ENCODE results near the gene PEX3. TPM values are rescaled to one million over a fixed set of nuclear protein-coding genes. Genes with fewer than 3 reads are reported as not detected.
A peak's percentile ranks its signal among the peaks of the same experiment; 100 is the strongest.
"Not testable (repeated sequence)": the region's sequence is repeated elsewhere in the genome, so short reads cannot be mapped to it uniquely, and the experiment has no call there.

The PEX3 gene
- 12.8 TPM for polyA plus RNA-seq (ENCODE audit: insufficient read length)

DNA sequence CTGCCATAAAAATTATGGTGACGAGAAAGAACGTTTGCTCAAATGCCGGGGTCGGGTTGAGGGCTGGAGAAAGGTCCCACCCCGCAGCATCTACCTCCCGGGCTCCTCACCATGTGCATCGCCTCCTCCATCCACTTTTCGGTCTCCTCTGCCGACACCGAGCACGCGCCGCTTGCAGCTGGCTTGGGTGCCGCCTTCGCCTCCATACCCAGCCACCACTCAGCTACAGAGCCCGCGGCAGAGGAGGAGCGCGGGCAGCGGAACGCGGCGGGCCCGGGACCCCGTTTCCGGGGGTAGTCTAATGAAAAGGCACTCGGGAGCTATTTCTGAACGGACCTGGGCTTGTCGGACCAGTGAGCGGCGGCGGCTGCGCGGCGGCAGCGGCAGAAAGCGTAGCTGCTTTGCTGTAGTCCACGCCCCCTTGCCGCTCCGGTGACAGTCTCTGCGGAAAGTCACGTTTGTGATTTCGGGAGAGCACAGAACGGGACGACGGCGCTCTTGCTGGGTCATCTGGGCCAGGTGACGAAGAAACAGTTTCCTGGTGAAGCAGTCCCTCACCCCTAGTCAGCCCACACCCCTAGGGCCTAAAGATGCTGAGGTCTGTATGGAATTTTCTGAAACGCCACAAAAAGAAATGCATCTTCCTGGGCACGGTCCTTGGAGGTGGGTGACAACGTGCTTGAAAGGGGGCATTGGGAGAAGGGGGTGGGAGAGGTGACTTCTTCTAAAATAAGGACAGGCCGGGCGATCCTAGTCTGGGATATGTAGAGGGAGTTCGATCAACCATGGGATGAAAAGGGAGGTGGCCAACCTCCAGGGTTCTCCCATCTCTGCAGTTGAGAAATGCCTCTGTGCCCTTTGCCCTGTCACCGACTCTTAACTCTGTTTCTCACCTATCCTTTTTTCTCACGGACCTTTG, at the start of gene PEX3, which contains the start of gene ADAT2:
Gene PEX3, plus strand, starts transcription at position 353 of the 919 bp plus-strand sequence. Its CDS starts 238 bp downstream, at position 591.
Gene ADAT2, minus strand, starts transcription at position 243 of the 919 bp plus-strand sequence. Its CDS starts 37 bp downstream, at position 206.
- DNase-seq: peak; percentile 91

GRCh38 chr6:143401068-143401446, 49.5 kb upstream of the PEX3 start:
- DNase-seq: no peak

GRCh38 chr6:143401636-143402370, 48.8 kb upstream of the PEX3 start:
- no peak for DNase-seq

DNA sequence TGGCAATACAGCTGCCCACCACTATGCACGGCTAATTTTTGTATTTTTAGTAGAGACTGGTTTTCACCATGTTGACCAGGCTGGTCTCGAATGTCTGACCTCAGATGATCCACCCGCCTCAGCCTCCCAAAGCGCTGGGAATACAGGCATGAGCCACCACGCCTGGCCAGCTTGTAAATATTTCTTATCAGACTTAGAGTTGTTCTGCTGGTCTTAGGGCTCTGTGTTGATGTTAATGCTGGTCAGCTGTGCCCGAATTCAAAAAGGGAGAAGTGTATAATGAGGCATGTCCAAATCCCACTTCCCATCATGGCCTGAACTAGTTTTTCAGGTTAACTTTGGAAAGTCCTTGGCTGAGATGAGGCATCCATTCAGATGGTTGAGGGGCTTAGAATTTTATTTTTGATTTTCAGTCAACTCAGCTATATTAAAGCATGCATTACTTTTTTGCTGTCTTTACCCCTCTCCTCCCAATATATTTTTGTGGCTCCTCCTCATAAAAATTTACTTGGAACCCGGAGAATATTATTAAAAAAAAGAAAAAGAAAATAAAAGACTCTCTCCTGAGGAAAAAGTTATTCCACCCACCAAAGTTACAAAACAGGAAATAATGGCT, 47.8 kb upstream of the PEX3 start:
- no peak for DNase-seq

DNA sequence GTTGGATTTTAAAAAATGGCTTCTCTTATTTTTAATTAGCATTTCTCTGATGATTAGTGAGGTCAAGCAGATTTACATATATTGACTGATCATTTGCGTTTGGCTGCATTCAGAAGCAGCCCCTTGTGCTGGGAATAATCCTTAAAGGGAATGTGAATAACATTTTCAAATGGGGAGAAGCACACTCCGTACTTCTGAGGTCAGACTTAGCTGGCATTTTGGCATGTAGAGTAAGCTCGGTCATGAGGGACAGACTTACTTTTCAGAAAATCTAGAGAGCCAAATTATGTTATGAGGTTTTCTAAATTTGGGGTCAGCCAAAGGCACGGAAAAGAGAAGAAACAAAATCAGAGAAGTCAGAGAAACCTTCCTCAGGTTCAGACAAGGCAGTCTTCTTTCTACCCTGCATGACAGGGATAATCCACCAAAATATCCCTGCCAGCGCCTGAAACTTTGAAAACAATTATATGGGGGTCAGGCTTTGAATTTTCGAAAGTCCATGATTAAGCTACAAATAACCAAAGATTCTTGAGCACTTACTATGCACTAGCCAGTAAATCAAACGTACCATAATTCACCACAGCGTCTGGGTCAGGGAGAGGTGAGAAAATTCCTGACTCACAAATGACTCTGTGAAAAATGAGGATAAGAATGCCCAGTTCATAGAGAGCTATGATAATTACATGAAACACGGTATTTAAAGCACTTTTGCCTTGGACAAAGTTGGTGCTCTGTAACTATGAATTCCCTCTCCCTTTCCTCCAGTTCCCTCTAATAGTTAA, 45.0 kb upstream of the PEX3 start:
- no peak for DNase-seq

DNA sequence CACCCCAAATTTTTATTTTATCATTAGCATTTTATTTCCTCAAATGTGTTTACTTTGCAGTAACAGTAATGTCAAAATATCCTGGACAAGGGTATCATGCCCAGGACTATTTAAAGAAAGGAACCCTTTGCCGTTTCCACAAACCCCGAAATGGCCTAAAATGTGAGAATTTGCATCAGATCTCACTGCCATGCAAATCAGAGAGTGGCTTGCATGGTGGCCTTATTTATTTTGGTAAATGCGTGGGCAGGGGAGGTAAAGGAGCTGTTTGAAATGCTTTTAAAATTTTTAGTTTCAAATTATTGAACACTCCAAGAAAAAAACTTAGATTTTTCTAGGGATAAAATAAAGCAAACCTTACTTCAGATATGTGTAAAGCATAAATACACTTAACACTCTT, 43.9 kb upstream of the PEX3 start:
- DNase-seq: no peak

- DNase-seq: no peak
Observed at GRCh38 chr6:143408151-143408786, 42.3 kb upstream of the PEX3 start.

GRCh38 chr6:143408787-143409162, 41.8 kb upstream of the PEX3 start:
- DNase-seq: no peak

- DNase-seq: no peak
Observed at GRCh38 chr6:143410859-143411270, 39.7 kb upstream of the PEX3 start.

DNA sequence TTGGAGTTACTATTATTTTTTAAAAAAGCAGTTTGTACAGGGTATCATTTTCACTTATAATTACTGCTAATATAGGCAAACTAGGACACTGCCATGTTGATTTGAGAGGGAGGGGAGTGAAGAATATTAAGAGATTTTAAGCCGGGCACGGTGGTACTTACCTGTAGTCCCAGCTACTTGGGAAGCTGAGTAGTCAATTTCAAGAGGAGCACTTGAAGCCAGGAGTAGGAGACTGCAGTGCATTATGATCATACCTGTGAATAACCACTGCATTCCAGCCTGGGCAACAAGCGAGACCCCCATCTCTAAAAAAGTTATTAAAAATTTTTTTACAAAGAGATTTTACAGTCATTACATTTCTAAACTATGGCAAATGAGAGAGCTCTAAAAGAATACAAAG, 35.8 kb upstream of the PEX3 start:
- no peak for DNase-seq

- no peak for DNase-seq
Observed at GRCh38 chr6:143419526-143419925, 31.1 kb upstream of the PEX3 start.

DNA sequence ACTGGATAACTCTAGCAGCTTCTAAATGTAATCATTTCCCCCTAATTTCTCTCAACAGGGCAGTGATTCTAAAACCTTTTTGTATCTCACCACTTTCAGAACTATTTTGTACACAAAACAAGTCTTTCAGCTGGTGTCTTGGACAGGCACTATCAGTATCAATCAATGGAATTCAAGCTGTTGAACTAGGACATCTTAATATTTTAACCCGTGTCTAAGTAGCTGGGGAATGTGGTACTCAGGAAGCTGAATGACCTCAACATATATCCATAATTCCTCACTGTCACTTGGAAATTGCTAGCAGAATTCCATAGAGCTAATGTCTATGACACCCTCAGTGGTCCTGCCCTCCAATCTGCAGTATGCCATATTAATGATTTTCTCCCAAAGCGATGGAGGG, 24.6 kb upstream of the PEX3 start:
- DNase-seq: no peak

- DNase-seq: peak; percentile 81
Observed at GRCh38 chr6:143427109-143427817, 23.3 kb upstream of the PEX3 start.

DNA sequence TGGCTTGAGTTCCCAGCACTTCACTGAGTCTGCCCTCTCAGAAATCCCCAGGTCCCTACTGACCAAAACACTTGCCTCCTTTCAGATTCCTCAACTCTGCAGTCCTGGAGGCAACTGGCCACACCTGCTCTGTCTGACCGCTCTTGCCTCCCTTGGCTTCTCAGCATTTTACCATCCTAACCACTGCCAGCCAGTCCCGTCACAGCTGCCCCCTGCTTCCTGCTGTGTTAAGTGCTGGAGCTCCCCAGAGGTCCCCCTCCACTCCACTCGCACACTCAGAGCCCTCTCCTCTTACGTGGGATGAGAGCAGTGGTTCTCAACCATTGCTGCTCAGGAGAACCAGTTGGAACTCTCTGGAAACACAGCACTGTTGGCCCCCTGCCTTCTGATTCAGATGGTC, 20.6 kb upstream of the PEX3 start:
- no peak for DNase-seq

GRCh38 chr6:143431226-143431625, 19.4 kb upstream of the PEX3 start:
- DNase-seq: no peak

- DNase-seq: no peak
Observed at GRCh38 chr6:143432588-143432987, 18.0 kb upstream of the PEX3 start.

- DNase-seq: no peak
Observed at GRCh38 chr6:143441010-143441409, 9.6 kb upstream of the PEX3 start.

- no peak for DNase-seq
Observed at GRCh38 chr6:143441680-143442545, 8.7 kb upstream of the PEX3 start.

- DNase-seq: no peak
Observed at GRCh38 chr6:143443096-143443495, 7.5 kb upstream of the PEX3 start.

DNA sequence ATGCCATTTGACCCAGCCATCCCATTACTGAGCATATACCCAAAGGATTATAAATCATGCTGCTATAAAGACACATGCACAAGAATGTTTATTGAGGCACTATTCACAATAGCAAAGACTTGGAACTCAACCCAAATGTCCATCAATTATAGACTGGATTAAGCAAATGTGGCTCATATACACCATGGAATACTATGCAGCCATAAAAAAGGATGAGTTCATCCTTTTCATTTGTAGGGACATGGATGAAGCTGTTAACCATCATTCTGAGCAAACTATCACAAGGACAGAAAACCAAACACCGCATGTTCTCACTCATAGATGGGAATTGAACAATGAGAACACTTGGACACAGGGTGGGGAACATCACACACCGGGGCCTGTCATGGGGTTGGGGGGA, 2.7 kb upstream of the PEX3 start:
- not testable (repeated sequence) for DNase-seq
